Activated CD4-positive, alpha-beta T cell treated with anti-CD3 and anti-CD28 coated beads, Interleukin-2, amount 50 U/mL, for 1 hour (primary cell): Measurements from ENCODE around the gene EPHA6.
"Not testable (repeated sequence)": the region's sequence is repeated elsewhere in the genome, so short reads cannot be mapped to it uniquely, and the experiment has no call there.

Experiments
- DNase-seq: peaks from one replicate; pipeline ENCODE4 v3.0.0-alpha.2; 2020

EPHA6 gene

GRCh38 chr3:96931119-96931862 is 116.9 kb downstream of the EPHA6 start:
- no peak for DNase-seq

DNA sequence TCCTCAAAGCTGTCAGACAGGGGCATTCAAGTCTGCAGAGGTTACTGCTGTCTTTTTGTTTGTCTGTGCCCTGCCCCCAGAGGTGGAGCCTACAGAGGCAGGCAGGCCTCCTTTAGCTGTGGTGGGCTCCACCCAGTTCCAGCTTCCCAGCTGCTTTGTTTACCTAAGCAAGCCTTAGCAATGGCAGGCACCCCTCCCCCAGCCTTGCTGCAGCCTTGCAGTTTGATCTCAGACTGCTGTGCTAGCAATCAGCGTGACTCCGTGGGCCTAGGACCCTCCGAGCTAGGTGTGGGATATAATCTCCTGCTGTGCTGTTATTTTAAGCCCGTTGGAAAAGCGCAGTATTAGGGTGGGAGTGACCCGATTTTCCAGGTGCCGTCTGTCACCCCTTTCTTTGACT is 127.7 kb downstream of the EPHA6 start:
- DNase-seq: not testable (repeated sequence)

DNA sequence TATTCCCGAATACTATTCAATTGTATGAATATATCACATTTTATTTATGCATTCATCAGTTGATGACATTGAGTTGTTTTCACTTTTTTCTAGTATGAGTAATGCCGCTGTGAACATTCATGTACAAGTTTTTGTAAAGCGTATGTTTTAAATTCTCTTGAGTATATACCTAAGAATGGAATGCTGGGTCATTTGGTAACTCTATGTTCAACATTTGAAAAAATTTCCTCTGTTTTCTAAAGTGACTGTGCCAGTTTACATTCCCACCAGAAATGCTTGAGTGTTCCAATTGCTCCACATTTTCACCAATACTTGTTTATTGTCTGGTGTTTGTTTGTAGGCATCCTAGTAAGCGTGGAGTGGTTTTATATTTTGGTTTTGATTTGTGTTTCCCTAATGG is 144.5 kb downstream of the EPHA6 start:
- DNase-seq: no peak

GRCh38 chr3:96959474-96959873 is 145.1 kb downstream of the EPHA6 start:
- DNase-seq: no peak

GRCh38 chr3:96959901-96960641 is 145.7 kb downstream of the EPHA6 start:
- DNase-seq: no peak

DNA sequence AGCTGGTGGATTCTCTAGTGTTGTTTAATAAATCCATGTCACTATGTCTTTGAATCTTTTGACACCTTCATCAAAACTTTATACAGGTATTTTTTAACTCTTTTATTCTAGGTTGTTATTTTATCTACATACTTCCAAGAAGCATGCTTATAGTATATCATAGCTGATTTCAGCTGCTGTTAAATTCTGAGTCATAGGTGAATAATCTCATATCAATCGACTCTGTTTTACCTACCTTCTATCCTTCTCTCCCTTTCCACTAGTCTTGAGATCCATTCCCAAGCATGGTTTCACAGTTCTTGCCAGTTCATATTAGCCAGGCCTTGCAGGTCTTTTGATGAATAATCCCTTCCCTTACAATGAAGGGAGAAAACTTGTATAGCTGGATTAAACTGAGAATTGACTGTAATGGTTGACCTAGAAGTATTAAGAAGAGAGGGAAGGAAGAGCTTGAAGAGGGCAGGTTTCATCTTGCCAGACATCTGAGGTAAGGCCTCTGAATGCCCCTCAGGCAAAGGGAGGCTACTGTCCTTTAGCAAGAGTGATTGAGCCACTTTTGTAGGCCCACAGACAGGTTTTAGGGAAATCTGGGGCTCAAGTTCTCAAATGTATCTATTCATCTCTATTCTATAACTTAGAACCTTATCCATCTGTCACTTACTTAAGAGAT is 146.4 kb downstream of the EPHA6 start:
- no peak for DNase-seq

GRCh38 chr3:96961576-96961975 is 147.2 kb downstream of the EPHA6 start:
- no peak for DNase-seq

DNA sequence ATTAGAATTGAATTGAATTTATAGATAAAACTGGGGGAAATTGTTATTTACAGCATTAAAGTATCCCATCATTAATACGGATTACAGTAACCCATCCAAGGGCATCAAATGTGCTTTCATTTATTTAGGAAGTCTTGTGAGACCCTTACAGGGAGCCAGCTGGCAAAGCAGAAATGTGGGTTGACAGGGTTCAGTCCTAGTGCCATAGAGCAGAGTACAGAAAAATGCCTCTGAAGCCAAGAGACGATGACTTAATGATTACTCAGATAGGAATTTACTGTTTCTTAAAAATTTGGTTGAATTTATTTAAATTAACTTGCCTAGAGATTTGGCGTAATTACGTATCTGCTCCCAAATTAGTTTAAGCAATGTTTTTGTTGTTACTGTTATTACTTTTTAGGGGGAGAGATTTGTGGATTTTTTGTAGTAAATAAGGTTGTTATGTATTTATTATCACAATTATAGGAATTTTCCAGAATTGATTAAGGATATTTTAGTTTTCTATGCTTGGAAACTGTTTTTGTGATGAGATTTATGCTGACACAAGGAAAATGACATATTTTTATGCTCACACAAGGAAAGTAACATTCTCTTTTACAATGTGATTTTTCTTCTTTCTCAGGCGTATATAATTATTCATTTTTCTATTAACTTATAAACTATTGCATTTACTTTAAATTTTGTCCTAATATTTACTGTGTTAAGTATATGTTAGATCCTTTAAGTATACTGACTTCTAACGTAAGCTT is 152.0 kb downstream of the EPHA6 start:
- no peak for DNase-seq

DNA sequence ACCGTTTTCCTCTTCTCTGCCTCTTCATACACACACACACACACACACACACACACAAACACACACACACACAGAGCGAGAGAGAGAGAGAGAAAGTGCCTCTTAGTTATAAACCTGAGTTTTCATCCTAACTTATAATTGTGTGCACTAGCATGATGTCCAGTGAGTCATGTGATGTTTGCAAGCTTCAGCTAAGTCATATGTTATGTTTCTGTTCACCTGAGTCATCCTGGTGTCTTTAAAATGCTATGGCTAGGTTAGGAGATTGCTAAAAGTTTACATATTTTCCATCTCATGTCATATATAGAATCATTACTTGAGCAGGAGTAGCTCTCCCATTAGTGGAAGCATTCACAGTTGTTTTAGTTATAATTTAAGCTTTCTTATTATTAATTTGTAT is 155.8 kb downstream of the EPHA6 start:
- DNase-seq: no peak

DNA sequence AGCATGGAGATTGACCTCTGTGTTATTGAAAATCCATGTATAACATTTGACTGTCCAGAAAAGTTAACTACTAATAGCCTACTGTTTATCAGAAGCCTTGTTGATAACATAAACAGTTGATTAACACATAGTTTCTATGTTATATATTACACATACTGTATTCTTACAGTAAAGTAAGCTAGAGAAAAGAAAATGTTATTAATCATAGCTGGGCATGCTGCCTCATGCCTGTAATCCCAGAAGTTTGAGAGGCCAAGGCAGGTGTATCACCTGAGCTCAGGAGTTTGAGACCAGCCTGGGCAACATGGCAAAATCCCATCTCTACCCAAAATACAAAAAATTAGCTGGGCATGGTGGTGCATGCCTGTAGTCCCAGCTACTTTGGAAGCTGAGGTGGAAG is 163.3 kb downstream of the EPHA6 start:
- DNase-seq: no peak

- DNase-seq: not testable (repeated sequence)
Observed at GRCh38 chr3:96983716-96984115, 169.3 kb downstream of the EPHA6 start.

GRCh38 chr3:96986241-96986640 is 171.8 kb downstream of the EPHA6 start:
- no peak for DNase-seq

GRCh38 chr3:96991231-96991630 is 176.8 kb downstream of the EPHA6 start:
- no peak for DNase-seq

DNA sequence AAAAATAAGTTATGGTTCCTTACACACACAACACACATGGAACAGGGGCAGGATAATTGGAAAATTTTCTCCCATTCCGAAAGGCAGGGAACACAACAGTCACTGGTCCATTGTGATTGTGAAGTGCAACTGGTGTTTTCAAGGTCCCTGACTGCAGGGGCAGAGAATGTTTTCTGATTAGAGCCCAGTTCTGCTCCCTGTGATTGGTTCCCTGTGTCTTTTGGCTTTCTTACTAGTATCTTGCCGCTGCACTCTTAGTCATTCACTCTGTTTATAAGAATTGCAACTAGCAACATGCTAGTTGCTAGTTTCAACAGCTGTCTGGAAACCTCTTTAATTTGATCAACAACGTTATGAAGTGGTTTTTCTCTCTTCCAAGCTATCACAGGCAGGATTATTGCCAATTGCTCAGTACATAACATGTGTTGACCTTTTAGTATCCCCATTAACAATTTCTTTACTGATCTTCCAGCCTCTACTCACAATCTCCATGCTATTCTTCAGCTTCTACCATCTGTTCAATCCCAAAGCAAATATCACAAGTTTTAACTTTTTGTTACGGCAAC is 177.5 kb downstream of the EPHA6 start:
- DNase-seq: no peak

DNA sequence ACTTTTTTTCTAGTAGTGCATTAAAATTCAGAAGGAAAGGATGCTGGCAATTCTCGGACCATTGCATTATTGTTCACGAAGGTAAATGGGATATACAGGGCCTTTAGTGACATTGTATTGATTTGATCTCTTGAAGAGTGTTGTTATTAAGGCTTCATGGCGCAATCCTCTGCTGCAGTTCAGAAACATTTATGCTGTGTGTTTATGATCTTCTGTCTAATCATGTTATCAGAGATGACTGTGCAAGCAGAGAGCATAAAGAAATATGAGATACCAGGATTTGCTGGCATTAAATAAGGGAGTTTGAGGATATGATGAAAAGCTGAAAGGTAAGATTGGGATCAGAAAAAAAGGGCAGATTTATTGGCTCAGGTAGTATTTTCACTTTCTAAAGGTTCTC is 180.6 kb downstream of the EPHA6 start:
- no peak for DNase-seq

- DNase-seq: no peak
Observed at GRCh38 chr3:96996009-96996408, 181.6 kb downstream of the EPHA6 start.

DNA sequence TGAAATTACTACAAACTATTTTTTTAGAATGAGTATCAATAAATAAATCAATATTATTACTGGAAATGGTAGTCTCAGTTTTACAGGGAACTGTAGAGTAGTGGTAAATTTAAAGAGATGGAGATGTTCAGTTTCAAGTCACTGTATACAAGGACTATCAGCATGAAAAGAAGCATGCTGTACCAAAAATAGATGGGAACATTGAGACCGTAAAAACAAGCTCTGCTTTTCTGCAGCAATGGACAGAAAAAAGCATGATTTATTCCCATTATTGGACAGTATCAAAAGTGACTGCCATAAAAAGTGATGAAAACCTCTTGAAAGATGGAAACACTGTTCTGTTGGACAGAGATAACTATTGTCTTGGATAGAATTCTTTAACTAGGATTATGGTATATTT is 187.2 kb downstream of the EPHA6 start:
- DNase-seq: no peak

DNA sequence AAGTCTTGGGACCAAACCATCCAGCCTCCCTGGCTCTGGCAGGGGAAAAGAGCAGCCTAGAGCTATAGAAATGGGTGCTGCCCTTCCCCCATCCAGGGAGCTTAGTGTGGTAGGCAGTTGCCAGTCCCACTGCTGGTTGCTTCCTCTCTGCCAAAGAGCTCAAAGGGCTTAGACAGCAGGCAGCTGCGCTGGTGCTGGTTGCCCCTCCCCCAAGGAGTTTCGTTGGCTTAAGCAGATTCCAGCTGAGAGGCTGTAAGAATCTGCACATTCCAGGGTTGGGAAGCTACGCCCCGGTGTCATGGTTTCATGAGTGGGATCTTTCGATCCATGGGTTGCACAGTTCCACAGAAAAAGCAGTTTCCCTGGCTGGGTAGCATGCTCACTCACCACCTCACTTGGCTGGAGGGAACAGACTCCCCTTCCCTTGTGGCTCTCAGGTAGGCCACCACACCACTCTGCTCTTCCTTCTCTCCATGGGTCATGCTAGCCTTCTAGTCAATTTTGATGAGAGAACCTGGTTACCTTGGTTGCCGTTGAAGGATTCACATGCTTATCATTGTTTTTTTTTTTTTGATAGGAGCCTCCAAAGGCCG is 195.1 kb downstream of the EPHA6 start:
- DNase-seq: no peak

GRCh38 chr3:97010881-97011657 is 196.7 kb downstream of the EPHA6 start:
- DNase-seq: no peak

- no peak for DNase-seq
Observed at GRCh38 chr3:97021778-97022177, 207.4 kb downstream of the EPHA6 start.

- not testable (repeated sequence) for DNase-seq
Observed at GRCh38 chr3:97025612-97026011, 211.2 kb downstream of the EPHA6 start.

DNA sequence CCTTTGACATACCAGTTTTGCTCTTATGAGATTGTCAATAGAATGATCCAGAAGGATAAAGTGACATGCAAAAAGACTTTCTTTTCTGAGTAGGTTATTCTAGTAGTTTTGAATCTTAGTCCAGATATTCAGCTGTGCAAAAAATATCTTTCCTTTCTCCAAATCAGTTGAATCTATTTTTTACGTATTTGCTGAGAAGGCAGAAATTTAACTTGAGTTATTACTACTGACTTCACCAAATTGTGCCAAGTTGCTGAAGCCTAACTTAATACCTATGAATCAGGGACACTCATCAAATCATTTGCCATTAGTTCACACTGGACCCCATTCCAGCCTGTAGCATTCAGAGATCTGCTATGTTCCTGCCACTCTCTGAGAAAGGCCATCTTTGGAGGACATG is 215.6 kb downstream of the EPHA6 start:
- DNase-seq: no peak
